Activated CD8-positive, alpha-beta T cell treated with anti-CD3 and anti-CD28 coated beads for 36 hours (primary cell): ENCODE data around the gene FASN. TPM values are rescaled to one million over a fixed set of nuclear protein-coding genes. Genes with fewer than 3 reads are reported as not detected.
A peak's percentile ranks its signal among the peaks of the same experiment; 100 is the strongest.
"Not testable (repeated sequence)": the region's sequence is repeated elsewhere in the genome, so short reads cannot be mapped to it uniquely, and the experiment has no call there.

Experiments
- ATAC-seq: fragments of 200-7000 bp; cut with Tn5 transposase; one replicate; pipeline ENCODE4 v1.10.0; 2021; ENCODE audit warnings: mild to moderate bottlenecking, moderate library complexity
- CTCF ChIA-PET: fragments of 350-600 bp; sonication (Branson Sonifier 250); formaldehyde crosslinking; loops from one replicate; lab custom pipeline; 2021; ENCODE audit warnings: antibody characterized with exemption; lab: Charles Lee
- POLR2A ChIA-PET: fragments of 350-600 bp; sonication (Branson Sonifier 250); formaldehyde crosslinking; loops from one replicate; lab custom pipeline; 2021; ENCODE audit warnings: antibody characterized with exemption; lab: Charles Lee
- DNase-seq: peaks from one replicate; pipeline ENCODE4 v3.0.0-alpha.2; 2020
- H3K27ac Mint-ChIP-seq: one replicate; pipeline ENCODE4 v1.8.0; 2021; ENCODE audit warnings: mild to moderate bottlenecking, mixed read lengths
- H3K27me3 Mint-ChIP-seq: one replicate; pipeline ENCODE4 v1.8.0; 2021; ENCODE audit warnings: mixed read lengths
- H3K36me3 Mint-ChIP-seq: one replicate; pipeline ENCODE4 v1.8.0; 2021; ENCODE audit warnings: low read depth, mixed read lengths
- H3K4me1 Mint-ChIP-seq: one replicate; pipeline ENCODE4 v1.8.0; 2021; ENCODE audit warnings: low read depth, mixed read lengths
- H3K4me3 Mint-ChIP-seq: one replicate; pipeline ENCODE4 v1.8.0; 2021; ENCODE audit warnings: mild to moderate bottlenecking, moderate library complexity, mixed read lengths
- H3K9me3 Mint-ChIP-seq: one replicate; pipeline ENCODE4 v1.8.0; 2021; ENCODE audit warnings: mixed read lengths
- intact Hi-C: fragments of 100-400 bp; cut with micrococcal nuclease; formaldehyde crosslinking; loops from one replicate; pipeline ENCODE4 v1.10.0; 2022
- total RNA-seq, 2 experiments: library from RNA; stranded (reverse); gene quantifications; one replicate each; pipeline ENCODE4 v1.2.3, GENCODE V29; 2021
- TF ChIP-seq, protein P1 (sequence below): fragments of 200-600 bp; IDR thresholded peaks from one replicate; pipeline ENCODE4 v1.8.0; 2022; ENCODE audit warnings: antibody characterized with exemption, mild to moderate bottlenecking

The FASN gene
- total RNA-seq, 2 experiments from 2014 or later, result 250 to 260 TPM

- Mint-ChIP-seq H3K9me3 (no peaks in the 10 kb centered on the region), H3K36me3 (peaks cover 6% of the 10 kb centered on the region), H3K4me3 (no peak overlapping the region), H3K27ac (no peak overlapping the region), H3K27me3 (no peaks in the 10 kb centered on the region), H3K4me1 (peaks cover 15% of the 10 kb centered on the region)
- intact Hi-C loops, result no loop called here
- ATAC-seq (no peak), DNase-seq (no peak)
- ChIA-PET CTCF (interaction anchor here (1.6 kb wide), 1 partner anchor 9 kb away, joined by 4 read pairs; no protein-coding TSS in a partner anchor), POLR2A (no interaction called here)
- TF ChIP-seq, protein P1, sequence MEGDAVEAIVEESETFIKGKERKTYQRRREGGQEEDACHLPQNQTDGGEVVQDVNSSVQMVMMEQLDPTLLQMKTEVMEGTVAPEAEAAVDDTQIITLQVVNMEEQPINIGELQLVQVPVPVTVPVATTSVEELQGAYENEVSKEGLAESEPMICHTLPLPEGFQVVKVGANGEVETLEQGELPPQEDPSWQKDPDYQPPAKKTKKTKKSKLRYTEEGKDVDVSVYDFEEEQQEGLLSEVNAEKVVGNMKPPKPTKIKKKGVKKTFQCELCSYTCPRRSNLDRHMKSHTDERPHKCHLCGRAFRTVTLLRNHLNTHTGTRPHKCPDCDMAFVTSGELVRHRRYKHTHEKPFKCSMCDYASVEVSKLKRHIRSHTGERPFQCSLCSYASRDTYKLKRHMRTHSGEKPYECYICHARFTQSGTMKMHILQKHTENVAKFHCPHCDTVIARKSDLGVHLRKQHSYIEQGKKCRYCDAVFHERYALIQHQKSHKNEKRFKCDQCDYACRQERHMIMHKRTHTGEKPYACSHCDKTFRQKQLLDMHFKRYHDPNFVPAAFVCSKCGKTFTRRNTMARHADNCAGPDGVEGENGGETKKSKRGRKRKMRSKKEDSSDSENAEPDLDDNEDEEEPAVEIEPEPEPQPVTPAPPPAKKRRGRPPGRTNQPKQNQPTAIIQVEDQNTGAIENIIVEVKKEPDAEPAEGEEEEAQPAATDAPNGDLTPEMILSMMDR, result no peak
Measured at GRCh38 chr17:82039695-82040299, 58.2 kb downstream of the FASN start.

- H3K9me3 Mint-ChIP-seq, H3K27ac Mint-ChIP-seq, ATAC-seq, H3K36me3 Mint-ChIP-seq, intact Hi-C loops, H3K27me3 Mint-ChIP-seq, H3K4me3 Mint-ChIP-seq, DNase-seq: not testable (repeated sequence)
- H3K4me1 Mint-ChIP-seq, result peaks cover 15% of the 10 kb centered on the region
- ChIA-PET CTCF (interaction anchor here (0.6 to 1.5 kb wide), 4 partner anchors 8 to 31 kb away, joined by 3 to 6 read pairs (median 3); no protein-coding TSS in a partner anchor), POLR2A (interaction anchor here (1.1 kb wide), 1 partner anchor 17 kb away, joined by 3 read pairs; no protein-coding TSS in a partner anchor)
Measured at GRCh38 chr17:82038796-82039409, 59.1 kb downstream of the FASN start.

- DNase-seq (no peak), ATAC-seq (no peak)
- intact Hi-C loops, result no loop called here
- TF ChIP-seq, protein P1, result no peak
- H3K36me3 Mint-ChIP-seq, result peaks cover 6% of the 10 kb centered on the region
- H3K27me3 Mint-ChIP-seq, result no peaks in the 10 kb centered on the region
- peaks cover 15% of the 10 kb centered on the region for H3K4me1 Mint-ChIP-seq
- H3K4me3 Mint-ChIP-seq, result peak overlapping the region; percentile 68
- H3K9me3 Mint-ChIP-seq, result no peaks in the 10 kb centered on the region
- CTCF ChIA-PET, result interaction anchor here (0.6 to 4.5 kb wide), 18 partner anchors 10 to 437 kb away, joined by 3 to 40 read pairs (median 4); partner anchors contain the start of genes CENPX, DUS1L, LRRC45 and NOTUM
- peak overlapping the region; percentile 30 for H3K27ac Mint-ChIP-seq
- POLR2A ChIA-PET, result interaction anchor here (0.5 to 1.7 kb wide), 9 partner anchors 11 to 168 kb away, joined by 3 to 5 read pairs (median 3); partner anchors contain the start of gene DUS1L
Measured at GRCh38 chr17:82037889-82038195, 60.2 kb downstream of the FASN start.

DNA sequence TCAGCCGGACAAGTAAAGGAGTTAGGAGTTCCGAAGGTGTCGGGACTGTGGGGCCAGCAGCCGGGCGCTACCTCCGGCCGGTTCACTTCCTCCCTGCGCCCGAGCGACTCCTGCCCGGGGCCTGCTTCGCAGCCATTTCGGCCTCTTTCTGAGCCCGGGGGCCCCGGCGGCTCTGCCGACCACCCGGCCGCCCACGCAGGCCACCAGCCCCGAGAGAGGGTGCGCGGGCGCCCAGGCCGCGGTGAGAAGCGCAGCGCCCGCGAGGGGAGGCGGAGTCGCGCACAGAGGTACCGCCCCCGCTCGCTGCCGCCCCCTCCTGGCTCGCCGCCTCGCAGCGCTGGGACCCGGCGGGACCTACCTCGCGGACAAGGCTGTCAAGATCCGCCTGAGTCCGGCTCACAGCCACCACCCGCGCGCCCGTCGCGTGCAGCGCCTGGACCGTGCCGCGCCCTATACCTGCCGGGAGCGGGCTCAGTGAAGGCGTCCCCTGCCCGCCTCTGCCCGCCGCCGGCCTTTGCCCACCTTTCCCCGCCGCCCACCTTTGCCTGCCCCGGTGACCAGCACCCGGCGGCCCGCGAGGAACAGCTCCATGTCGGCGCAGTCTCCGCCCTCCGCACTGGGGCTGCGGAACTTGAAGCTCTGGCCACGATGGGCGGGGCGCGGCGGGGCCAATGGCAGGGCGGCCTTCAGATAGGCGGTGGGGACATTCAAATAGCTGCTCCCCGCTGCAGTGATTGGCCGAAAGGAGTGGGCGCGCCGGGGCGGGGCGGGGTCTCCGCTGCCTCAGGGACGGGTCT lies 60.7 kb downstream of the FASN start, which contains the start of gene DCXR:
Gene DCXR (minus strand): TSS at position 606 of the 797 bp plus-strand sequence. CDS start 15 bp downstream, at position 591.
- Mint-ChIP-seq H3K4me1 (peaks cover 15% of the 10 kb centered on the region), H3K36me3 (peaks cover 6% of the 10 kb centered on the region), H3K4me3 (peak within 1 kb of the TSS; percentile 68), H3K27ac (peak within 1 kb of the TSS; percentile 76), H3K9me3 (no peaks in the 10 kb centered on the region), H3K27me3 (no peaks in the 10 kb centered on the region)
- intact Hi-C loops, result no loop called here
- TF ChIP-seq, protein P1, result peak; percentile 80
- CTCF ChIA-PET, result interaction anchor here (0.6 to 4.5 kb wide), 19 partner anchors 9 to 436 kb away, joined by 3 to 40 read pairs (median 3); partner anchors contain the start of genes CENPX, DUS1L, LRRC45 and NOTUM
- peak; percentile 98 for DNase-seq
- ATAC-seq, result peak; percentile 95
- POLR2A ChIA-PET, result interaction anchor here (0.5 to 1.7 kb wide), 11 partner anchors 12 to 167 kb away, joined by 3 to 5 read pairs (median 3); partner anchors contain the start of gene DUS1L

- no peak for ATAC-seq
- peaks cover 15% of the 10 kb centered on the region for H3K4me1 Mint-ChIP-seq
Measured at GRCh38 chr17:82036634-82037091, 61.4 kb downstream of the FASN start.

More at GRCh38 chr17:82036634-82037091, 61.4 kb downstream of the FASN start:
- ChIA-PET POLR2A (interaction anchor here (0.5 to 2.1 kb wide), 6 partner anchors 11 to 196 kb away, joined by 3 to 6 read pairs (median 4); no protein-coding TSS in a partner anchor), CTCF (interaction anchor here (1.3 to 4.5 kb wide), 3 partner anchors 15 to 118 kb away, joined by 3 to 40 read pairs (median 16); partner anchors contain the start of genes CENPX, LRRC45 and NOTUM)
- Mint-ChIP-seq H3K36me3 (peaks cover 6% of the 10 kb centered on the region), H3K9me3 (no peaks in the 10 kb centered on the region), H3K27ac (no peak overlapping the region), H3K4me3 (peak overlapping the region; percentile 68), H3K27me3 (no peaks in the 10 kb centered on the region)
- intact Hi-C loops, result no loop called here
- DNase-seq, result no peak
- TF ChIP-seq, protein P1, result no peak
